WTC11 (cell line): ENCODE data around the gene CELSR3. TPM values are rescaled to one million over a fixed set of nuclear protein-coding genes. Genes with fewer than 3 reads are reported as not detected.

Experiments used
- ATAC-seq: fragments of 200-7000 bp; cut with Tn5 transposase; 2 replicates; pipeline ENCODE4 v1.10.0; 2021; ENCODE audit warnings: mild to moderate bottlenecking, moderate library complexity
- CTCF ChIA-PET: fragments of 300-600 bp; sonication (Branson Sonifier 250); formaldehyde crosslinking; loops from one replicate; lab custom pipeline; 2021; ENCODE audit warnings: antibody characterized with exemption; lab: Charles Lee
- POLR2A ChIA-PET: fragments of 350-600 bp; sonication (Branson Sonifier 250); formaldehyde crosslinking; loops from one replicate; lab custom pipeline; 2021; ENCODE audit warnings: antibody characterized with exemption; lab: Charles Lee
- DNase-seq: peaks from one replicate; pipeline ENCODE4 v3.0.0; 2021; ENCODE audit warnings: low spot score
- H3K27ac Mint-ChIP-seq: 2 replicates; pipeline ENCODE4 v1.8.0; 2021; ENCODE audit warnings: mixed read lengths
- H3K27me3 Mint-ChIP-seq: 2 replicates; pipeline ENCODE4 v1.8.0; 2021; ENCODE audit warnings: low read depth, mild to moderate bottlenecking, moderate library complexity, mixed read lengths
- H3K36me3 Mint-ChIP-seq: 2 replicates; pipeline ENCODE4 v1.8.0; 2021; ENCODE audit warnings: mixed read lengths
- H3K4me1 Mint-ChIP-seq: 2 replicates; pipeline ENCODE4 v1.8.0; 2022; ENCODE audit warnings: mixed read lengths
- H3K4me3 Mint-ChIP-seq: 2 replicates; pipeline ENCODE4 v1.8.0; 2021; ENCODE audit warnings: mild to moderate bottlenecking, moderate library complexity, mixed read lengths
- H3K9me3 Mint-ChIP-seq: 2 replicates; pipeline ENCODE4 v1.8.0; 2021; ENCODE audit warnings: mixed read lengths
- AR ChIP-seq: fragments of 250-450 bp; sonication (Bioruptor Pico); IDR thresholded peaks from 2 replicates; pipeline ENCODE4 v1.9.0; 2021; ENCODE audit warnings: mild to moderate bottlenecking
- ATF1 ChIP-seq: sonication (generic); formaldehyde crosslinking; IDR thresholded peaks from 2 replicates; pipeline ENCODE4 v1.8.1; 2023; ENCODE audit warnings: mild to moderate bottlenecking, moderate library complexity, missing genetic modification reagents
- ATF3 ChIP-seq: sonication (generic); formaldehyde crosslinking; conservative IDR thresholded peaks from 2 replicates; pipeline ENCODE4 v1.8.1; 2022; ENCODE audit warnings: mild to moderate bottlenecking, missing genetic modification reagents
- CREB1 ChIP-seq: sonication (generic); formaldehyde crosslinking; IDR thresholded peaks from 2 replicates; pipeline ENCODE4 v1.8.0; 2023; ENCODE audit warnings: mild to moderate bottlenecking, missing genetic modification reagents
- GABPB1 ChIP-seq: sonication (generic); formaldehyde crosslinking; IDR thresholded peaks from 2 replicates; pipeline ENCODE4 v1.8.1; 2023; ENCODE audit warnings: mild to moderate bottlenecking, missing genetic modification reagents
- GRHL2 ChIP-seq: fragments of 250-450 bp; sonication (Bioruptor Pico); IDR thresholded peaks from 2 replicates; pipeline ENCODE4 v1.8.0; 2022; ENCODE audit warnings: mild to moderate bottlenecking, moderate library complexity; ENCODE audit not compliant: insufficient replicate concordance, severe bottlenecking
- HMGXB4 ChIP-seq: sonication (generic); formaldehyde crosslinking; IDR thresholded peaks from 2 replicates; pipeline ENCODE4 v1.8.1; 2023; ENCODE audit warnings: mild to moderate bottlenecking, moderate library complexity, missing genetic modification reagents
- JAZF1 ChIP-seq: fragments of 250-450 bp; sonication (Bioruptor Pico); IDR thresholded peaks from 2 replicates; pipeline ENCODE4 v1.9.0; 2021; ENCODE audit warnings: moderate library complexity, mild to moderate bottlenecking, inconsistent platforms
- MAX ChIP-seq: sonication (generic); formaldehyde crosslinking; IDR thresholded peaks from 2 replicates; pipeline ENCODE4 v1.8.0; 2022; ENCODE audit warnings: mild to moderate bottlenecking, missing genetic modification reagents
- MXD4 ChIP-seq: fragments of 250-450 bp; sonication (Bioruptor Pico); IDR thresholded peaks from 2 replicates; pipeline ENCODE4 v1.8.0; 2021; ENCODE audit warnings: mild to moderate bottlenecking, moderate library complexity, borderline replicate concordance
- MYBL2 ChIP-seq: sonication (generic); formaldehyde crosslinking; IDR thresholded peaks from 2 replicates; pipeline ENCODE4 v1.8.1; 2023; ENCODE audit warnings: mild to moderate bottlenecking, moderate library complexity, missing genetic modification reagents
- NR2C2 ChIP-seq: sonication (generic); formaldehyde crosslinking; IDR thresholded peaks from 2 replicates; pipeline ENCODE4 v1.8.0; 2022; ENCODE audit warnings: mild to moderate bottlenecking, missing genetic modification reagents
- PRRX2 ChIP-seq: fragments of 250-450 bp; sonication (Bioruptor Pico); IDR thresholded peaks from 2 replicates; pipeline ENCODE4 v1.8.0; 2021; ENCODE audit warnings: mild to moderate bottlenecking
- RORB ChIP-seq: fragments of 250-450 bp; sonication (Bioruptor Pico); IDR thresholded peaks from 2 replicates; pipeline ENCODE4 v1.9.0; 2021; ENCODE audit warnings: mild to moderate bottlenecking
- SMAD4 ChIP-seq: sonication (generic); formaldehyde crosslinking; IDR thresholded peaks from 2 replicates; pipeline ENCODE4 v1.8.0; 2022; ENCODE audit warnings: mild to moderate bottlenecking, missing genetic modification reagents
- SP1 ChIP-seq: sonication (generic); formaldehyde crosslinking; conservative IDR thresholded peaks from 2 replicates; pipeline ENCODE4 v1.8.1; 2022; ENCODE audit warnings: missing genetic modification reagents
- STAT6 ChIP-seq: sonication (generic); formaldehyde crosslinking; conservative IDR thresholded peaks from 2 replicates; pipeline ENCODE4 v1.8.1; 2023; ENCODE audit warnings: mild to moderate bottlenecking, low read depth, missing genetic modification reagents, moderate library complexity
- TEAD1 ChIP-seq: sonication (generic); formaldehyde crosslinking; IDR thresholded peaks from 2 replicates; pipeline ENCODE4 v1.8.0; 2022; ENCODE audit warnings: mild to moderate bottlenecking, missing genetic modification reagents
- USF1 ChIP-seq: sonication (generic); formaldehyde crosslinking; IDR thresholded peaks from 2 replicates; pipeline ENCODE4 v1.8.0; 2022; ENCODE audit warnings: mild to moderate bottlenecking, missing genetic modification reagents
- ZBTB21 ChIP-seq: sonication (generic); formaldehyde crosslinking; IDR thresholded peaks from 2 replicates; pipeline ENCODE4 v1.8.1; 2023; ENCODE audit warnings: mild to moderate bottlenecking, missing genetic modification reagents, borderline replicate concordance
- ZBTB43 ChIP-seq: sonication (generic); formaldehyde crosslinking; IDR thresholded peaks from 2 replicates; pipeline ENCODE4 v1.8.1; 2023; ENCODE audit warnings: mild to moderate bottlenecking, missing genetic modification reagents
- ZNF121 ChIP-seq: sonication (generic); formaldehyde crosslinking; IDR thresholded peaks from 2 replicates; pipeline ENCODE4 v1.8.0; 2023; ENCODE audit warnings: missing genetic modification reagents
- ZNF396 ChIP-seq: fragments of 250-450 bp; sonication (Bioruptor Pico); IDR thresholded peaks from 2 replicates; pipeline ENCODE4 v1.8.0; 2021; ENCODE audit warnings: mild to moderate bottlenecking, moderate library complexity, borderline replicate concordance
- ZNF416 ChIP-seq: fragments of 250-450 bp; sonication (Bioruptor Pico); IDR thresholded peaks from 2 replicates; pipeline ENCODE4 v1.9.0; 2021; ENCODE audit warnings: mild to moderate bottlenecking, inconsistent platforms
- total RNA-seq: library from RNA; stranded (reverse); gene quantifications from 3 replicates; pipeline ENCODE4 v1.2.3, GENCODE V29; 2021

The CELSR3 gene
- total RNA-seq, 1 experiment from 2014 or later, result 27.9 TPM

- Mint-ChIP-seq H3K4me1 (no peaks in the 10 kb centered on the region), H3K9me3 (no peaks in the 10 kb centered on the region), H3K27ac (no peak overlapping the region), H3K4me3 (no peak overlapping the region), H3K27me3 (no peaks in the 10 kb centered on the region), H3K36me3 (peaks cover 28% of the 10 kb centered on the region)
- DNase-seq (no peak), ATAC-seq (no peak)
- ChIA-PET POLR2A (no interaction called here), CTCF (interaction anchor here (1.4 kb wide), 1 partner anchor 9 kb away, joined by 6 read pairs; the partner anchor contains the start of gene SLC26A6)
- TF ChIP-seq SP1 (CRISPR knock-in tag) (no peak), ATF3 (CRISPR knock-in tag) (no peak), MYBL2 (CRISPR knock-in tag) (no peak), ZBTB43 (CRISPR knock-in tag) (no peak), MAX (CRISPR knock-in tag) (no peak), ZNF121 (CRISPR knock-in tag) (no peak), ATF1 (CRISPR knock-in tag) (no peak), SMAD4 (CRISPR knock-in tag) (no peak), PRRX2 (CRISPR knock-in tag) (no peak), GRHL2 (no peak), TEAD1 (CRISPR knock-in tag) (no peak), ZBTB21 (no peak), MXD4 (no peak)
These were observed 17.6 kb downstream of the CELSR3 start for GRCh38 chr3:48644898-48645760.

GRCh38 chr3:48642605-48643004 is 20.1 kb downstream of the CELSR3 start:
- no peak for ATAC-seq
- DNase-seq, result no peak
- no peaks in the 10 kb centered on the region for H3K9me3 Mint-ChIP-seq
- POLR2A ChIA-PET, result interaction anchor here (0.5 kb wide), 1 partner anchor 31 kb away, joined by 3 read pairs; no protein-coding TSS in a partner anchor
- no peaks in the 10 kb centered on the region for H3K27me3 Mint-ChIP-seq
- CTCF ChIA-PET, result interaction anchor here (0.6 kb wide), 1 partner anchor 147 kb away, joined by 3 read pairs; no protein-coding TSS in a partner anchor
- H3K27ac Mint-ChIP-seq, result no peak overlapping the region
- H3K4me1 Mint-ChIP-seq, result peaks cover 6% of the 10 kb centered on the region
- peaks cover 37% of the 10 kb centered on the region for H3K36me3 Mint-ChIP-seq
- no peak overlapping the region for H3K4me3 Mint-ChIP-seq
- TF ChIP-seq NR2C2 (CRISPR knock-in tag) (no peak), USF1 (CRISPR knock-in tag) (no peak), JAZF1 (CRISPR knock-in tag) (no peak), AR (no peak), ZBTB43 (CRISPR knock-in tag) (no peak), HMGXB4 (CRISPR knock-in tag) (no peak), CREB1 (CRISPR knock-in tag) (no peak), RORB (CRISPR knock-in tag) (no peak), ZNF396 (CRISPR knock-in tag) (no peak), STAT6 (CRISPR knock-in tag) (no peak), ZNF121 (CRISPR knock-in tag) (no peak), GRHL2 (no peak), GABPB1 (CRISPR knock-in tag) (no peak), ZNF416 (CRISPR knock-in tag) (no peak)
